Cardiac septum (tissue), 1 donor: ENCODE data around the gene IQCE. TPM values are rescaled to one million over a fixed set of nuclear protein-coding genes. Genes with fewer than 3 reads are reported as not detected.
A peak's percentile ranks its signal among the peaks of the same experiment; 100 is the strongest.
"Not testable (repeated sequence)": the region's sequence is repeated elsewhere in the genome, so short reads cannot be mapped to it uniquely, and the experiment has no call there.

ENCODE experiments used
- DNase-seq: peaks from one replicate; pipeline ENCODE4 v3.0.0-alpha.2; 2020; ENCODE audit warnings: low spot score
- intact Hi-C: fragments of 100-400 bp; cut with DNase I; formaldehyde crosslinking; loops from one replicate; pipeline ENCODE4 v1.14.0; 2022
- total RNA-seq: library from RNA; stranded (reverse); fragmentation: NEBNext Ultra II Directional; extraction: Animal tissue kit (Norgen Biotek cat#: 25700); gene quantifications from one replicate; pipeline ENCODE4 v1.2.1, GENCODE V29; 2021
- donor health status: DM: no; HTN: no; CAD: no.

The IQCE gene
- total RNA-seq, 1 donor from 2014 or later, result 13.3 TPM

- peak; percentile 41 for DNase-seq
- intact Hi-C loops, result no loop called here
These were observed 12.9 kb upstream of the IQCE start for GRCh38 chr7:2545746-2546425.

- peak; percentile 33 for DNase-seq
- intact Hi-C loops, result no loop called here
These were observed 11.8 kb upstream of the IQCE start for GRCh38 chr7:2546776-2547586.

- intact Hi-C loops, result no loop called here
- no peak for DNase-seq
These were observed 7.4 kb upstream of the IQCE start for GRCh38 chr7:2551418-2551817.

DNA sequence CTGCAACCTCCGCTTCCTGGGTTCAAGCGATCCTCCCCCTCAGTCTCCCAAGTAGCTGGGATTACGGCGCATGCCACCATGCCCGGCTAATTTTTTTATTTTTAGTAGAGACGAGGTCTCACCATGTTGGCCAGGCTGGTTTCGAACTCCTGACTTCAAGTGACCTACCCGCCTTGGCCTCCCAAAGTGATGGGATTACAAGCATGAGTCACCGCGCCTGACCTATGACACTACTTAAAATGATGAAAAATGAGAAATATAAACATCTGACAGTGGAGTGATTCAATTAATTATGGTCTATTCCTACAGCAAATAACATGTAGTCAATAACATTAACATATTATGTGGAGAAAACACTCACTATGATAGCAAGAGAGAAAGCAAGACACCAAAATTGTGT is 5.7 kb upstream of the IQCE start:
- DNase-seq, result peak; percentile 9
- intact Hi-C loops, result no loop called here

DNA sequence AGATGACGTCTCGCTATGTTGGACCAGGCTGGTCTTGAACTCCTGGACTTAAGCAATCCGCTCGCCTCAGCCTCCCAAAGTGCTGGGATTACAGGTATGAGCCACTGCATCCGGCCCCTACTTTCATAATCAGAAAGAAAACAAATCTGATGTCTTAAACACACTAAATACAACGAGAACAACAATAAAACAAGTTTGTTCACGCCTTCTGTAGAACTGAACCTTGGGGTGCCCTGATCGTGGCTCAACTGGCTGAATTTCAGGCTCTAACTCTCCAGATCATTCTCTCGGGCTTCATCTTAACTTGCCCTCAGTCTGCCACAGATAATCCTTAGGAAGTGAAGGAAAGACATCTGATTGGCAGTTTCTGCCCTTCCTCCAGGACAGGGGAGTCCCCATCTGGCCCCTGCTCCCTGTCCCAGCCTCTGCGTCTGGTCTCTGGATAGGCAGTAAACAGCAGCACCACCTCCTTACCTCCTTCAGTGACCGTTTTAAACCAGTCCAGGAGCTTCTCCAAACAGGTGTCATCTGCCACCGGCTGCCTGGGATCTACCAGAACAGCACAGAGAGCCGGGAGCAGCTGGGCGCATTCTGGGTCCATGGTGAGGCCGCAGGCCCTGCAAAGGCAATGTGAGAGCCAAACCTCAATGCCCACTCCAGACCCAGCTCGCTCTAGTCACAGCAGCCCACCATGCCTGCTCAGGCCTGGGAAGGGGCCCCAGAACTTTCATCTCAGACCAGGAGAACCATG is 4.8 kb upstream of the IQCE start:
- intact Hi-C loops, result no loop called here
- peak; percentile 63 for DNase-seq

DNA sequence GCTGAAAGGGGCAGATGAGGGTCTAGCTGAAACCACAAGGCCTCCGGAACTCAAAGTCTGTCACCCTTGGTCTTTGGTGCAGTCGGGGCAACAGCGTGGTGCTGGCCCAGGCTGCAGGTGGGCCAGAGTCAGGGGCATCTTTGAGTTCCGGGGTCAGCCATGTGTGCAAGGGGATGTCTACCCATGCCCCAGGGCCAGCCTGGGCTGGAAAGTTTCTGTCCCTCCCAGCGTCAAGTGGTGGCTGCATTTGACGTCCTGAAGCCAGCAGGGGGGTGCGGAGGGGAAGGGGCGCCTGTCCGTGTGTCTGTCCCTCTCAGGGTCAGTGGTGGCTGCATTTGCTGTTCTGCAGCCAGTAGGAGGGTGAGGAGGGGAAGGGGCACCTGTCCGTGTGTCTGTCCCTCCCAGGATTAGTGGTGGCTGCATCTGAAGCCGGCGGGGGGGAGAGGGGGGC is 4.1 kb upstream of the IQCE start:
- DNase-seq, result peak; percentile 71

GRCh38 chr7:2555121-2556052 is 3.4 kb upstream of the IQCE start, which contains the start of gene BRAT1:
Gene BRAT1 (minus strand): TSS chr7:2555524. CDS start chr7:2554431, 1,093 bp downstream.
- intact Hi-C loops, result loop anchor here (5.0 kb wide), 1 partner anchor 78 kb away; the partner anchor contains the start of gene GRIFIN

More for the DNA sequence above, 4.1 kb upstream of the IQCE start:
- intact Hi-C loops, result loop anchor here (5.0 kb wide), 1 partner anchor 77 kb away; the partner anchor contains the start of gene GRIFIN

DNA sequence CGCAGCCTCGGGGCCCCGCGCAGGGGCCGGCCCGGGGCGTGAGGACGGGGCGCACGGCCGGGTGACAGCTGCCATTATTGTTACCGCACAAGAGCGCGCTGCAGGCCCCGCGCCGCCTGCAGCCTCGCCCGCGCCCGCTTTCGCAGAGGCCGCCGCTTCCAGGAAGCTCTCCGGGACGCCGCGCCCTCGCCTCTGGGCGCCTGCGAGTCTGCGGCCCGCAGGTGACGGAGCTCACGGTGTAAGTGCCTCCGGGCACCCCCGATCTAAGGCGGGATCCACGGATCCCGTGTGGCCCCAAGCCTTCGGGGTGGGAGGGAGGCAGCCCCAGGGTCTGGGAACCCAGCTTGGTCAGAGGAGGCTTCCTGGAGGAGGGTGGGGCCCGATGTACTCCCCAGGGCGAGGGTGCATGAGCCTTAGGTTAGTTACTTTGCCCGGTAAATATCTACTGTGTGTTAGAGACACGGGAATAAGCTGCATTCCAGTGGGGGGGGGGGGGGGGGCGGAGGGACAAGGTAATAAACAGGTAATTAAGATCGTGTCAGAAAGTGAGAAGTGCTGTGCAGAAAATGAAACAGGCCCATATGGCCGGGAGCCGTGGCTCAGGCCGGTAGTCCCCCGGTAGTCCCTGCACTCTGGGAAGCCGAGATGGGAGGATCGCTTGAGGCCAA is 638 bp downstream of the IQCE start:
- DNase-seq, result peak; percentile 67
- intact Hi-C loops, result loop anchor here (5.0 kb wide), 1 partner anchor 82 kb away; the partner anchor contains the start of gene GRIFIN

More at GRCh38 chr7:2555121-2556052, 3.4 kb upstream of the IQCE start, which contains the start of gene BRAT1:
- DNase-seq, result peak; percentile 99

DNA sequence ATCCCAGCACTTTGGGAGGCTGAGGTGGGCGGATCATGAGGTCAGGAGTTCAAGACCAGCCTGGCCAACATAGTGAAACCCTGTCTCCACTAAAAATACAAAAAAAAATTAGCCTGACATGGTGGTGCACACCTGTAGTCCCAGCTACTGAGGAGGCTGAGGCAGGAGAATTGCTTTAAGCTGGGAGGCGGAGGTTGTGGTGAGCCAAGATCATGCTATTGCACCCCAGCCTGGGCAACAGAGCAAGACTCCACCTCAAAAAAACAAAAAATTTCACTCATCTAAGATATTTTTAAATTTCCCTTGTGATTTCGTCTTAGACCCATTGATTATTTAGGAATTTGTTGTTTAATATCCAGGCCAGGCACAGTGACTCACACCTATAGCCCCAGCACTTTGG is 5.2 kb downstream of the IQCE start:
- intact Hi-C loops, DNase-seq: not testable (repeated sequence)

GRCh38 chr7:2564970-2565540 is 6.3 kb downstream of the IQCE start:
- intact Hi-C loops, result no loop called here
- no peak for DNase-seq

- DNase-seq, result no peak
- intact Hi-C loops, result no loop called here
These were observed 7.6 kb downstream of the IQCE start for GRCh38 chr7:2566348-2566889.

GRCh38 chr7:2566890-2567678 is 8.3 kb downstream of the IQCE start:
- DNase-seq, result no peak

DNA sequence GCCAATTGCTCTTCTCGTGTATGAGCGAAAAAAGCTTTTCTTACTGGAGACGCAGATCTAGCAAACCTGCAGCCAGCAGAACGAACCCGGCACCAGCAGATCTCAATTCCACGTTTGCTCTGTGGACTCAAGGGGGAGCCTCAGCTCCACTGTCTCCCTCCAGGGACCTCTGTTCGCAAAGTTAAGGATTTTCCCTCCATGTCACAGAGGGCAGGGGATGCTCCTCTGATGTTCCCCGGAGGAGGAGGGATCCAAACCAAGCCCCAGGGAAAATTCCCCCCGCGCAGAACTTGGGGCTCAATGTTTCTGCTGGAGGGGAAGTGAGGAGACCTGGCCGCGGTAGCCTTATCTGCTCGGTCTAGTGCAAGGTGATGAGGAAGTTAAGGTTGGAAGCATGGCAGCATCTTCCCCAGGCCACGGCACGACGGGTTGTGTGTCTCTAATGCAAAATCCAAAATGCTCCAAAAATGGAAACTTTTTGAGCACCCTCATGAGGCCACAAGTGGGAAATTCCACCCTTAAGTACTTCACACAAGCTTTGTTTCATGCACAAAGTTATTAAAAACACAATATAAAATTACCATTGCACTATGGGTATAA is 9.0 kb downstream of the IQCE start:
- DNase-seq, result no peak
- intact Hi-C loops, result loop anchor here (2.0 kb wide), 1 partner anchor 113 kb away; no protein-coding TSS in a partner anchor

More at GRCh38 chr7:2566890-2567678, 8.3 kb downstream of the IQCE start:
- intact Hi-C loops, result no loop called here

GRCh38 chr7:2568521-2569223 is 9.9 kb downstream of the IQCE start:
- intact Hi-C loops, result loop anchor here (2.0 kb wide), 1 partner anchor 112 kb away; no protein-coding TSS in a partner anchor
- DNase-seq, result no peak

DNA sequence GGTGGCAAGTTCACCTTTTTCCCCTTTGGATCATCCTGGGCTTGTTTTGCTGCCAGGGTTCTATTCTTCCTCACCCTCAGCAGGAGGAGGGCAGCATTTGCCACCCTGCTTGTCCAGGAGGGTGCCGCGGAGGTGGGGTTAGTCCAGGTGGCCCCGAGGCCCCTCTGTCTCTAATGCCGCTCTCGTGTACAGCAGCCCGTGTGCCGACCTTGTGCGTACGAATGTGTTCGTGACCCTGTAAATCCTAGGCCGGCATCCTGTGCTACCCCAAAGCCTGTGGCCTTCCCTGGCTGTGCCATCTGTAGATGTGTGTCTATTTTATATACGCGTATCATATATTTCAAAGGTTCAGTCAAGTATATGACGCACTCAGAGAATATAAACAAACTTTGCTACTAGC is 10.6 kb downstream of the IQCE start:
- no peak for DNase-seq
- intact Hi-C loops, result loop anchor here (2.0 kb wide), 1 partner anchor 111 kb away; no protein-coding TSS in a partner anchor

DNA sequence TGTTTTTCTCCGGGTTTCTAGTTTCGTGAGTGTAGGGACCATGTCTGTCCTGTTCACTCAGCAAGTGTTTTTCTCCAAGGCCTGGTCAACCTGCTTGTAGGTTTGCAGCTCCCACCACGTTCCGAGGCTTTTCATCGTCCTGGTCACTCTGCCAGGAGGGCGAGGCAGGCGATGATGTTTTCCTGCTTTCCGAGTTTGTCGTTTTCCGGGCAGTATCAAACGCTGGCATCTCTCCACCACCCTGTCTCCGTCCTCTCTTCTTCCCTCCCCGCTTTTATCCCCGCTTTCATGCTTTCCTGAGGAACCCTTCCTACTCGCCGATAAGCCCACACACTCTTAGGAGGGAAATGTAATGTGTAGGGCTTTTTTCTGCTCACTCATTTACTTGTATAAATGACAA is 11.2 kb downstream of the IQCE start:
- intact Hi-C loops, result no loop called here
- DNase-seq, result no peak
